MCF 10A (cell line): ENCODE data around the gene CCDC150. TPM values are rescaled to one million over a fixed set of nuclear protein-coding genes. Genes with fewer than 3 reads are reported as not detected.
"Not testable (repeated sequence)": the region's sequence is repeated elsewhere in the genome, so short reads cannot be mapped to it uniquely, and the experiment has no call there.

ENCODE experiments used
- BruUV-seq: library from RNA; stranded (reverse); fragments of 400-500 nt; replicated peaks from 2 replicates; lab custom pipeline; 2021; lab: Mats Ljungman, UMichigan
- CTCF ChIA-PET: fragments of 300-600 bp; sonication (Branson Sonifier 250); formaldehyde crosslinking; extraction: SDS; loops from one replicate; lab custom pipeline; 2021; ENCODE audit warnings: antibody characterized with exemption, inconsistent platforms; lab: Yijun Ruan, JAX
- POLR2A ChIA-PET: fragments of 300-600, 350-650 bp; sonication (Branson Sonifier 250); formaldehyde crosslinking; extraction: SDS; loops from one replicate; lab custom pipeline; 2020; ENCODE audit warnings: antibody characterized with exemption, inconsistent platforms; lab: Yijun Ruan, JAX
- DNase-seq: peaks from one replicate; pipeline ENCODE4 v3.0.0-alpha.2; 2018; ENCODE audit not compliant: unreplicated experiment
- H3K27ac Mint-ChIP-seq: one replicate; pipeline ENCODE4 v1.8.0; 2022; ENCODE audit warnings: mild to moderate bottlenecking, low read depth, mixed read lengths; ENCODE audit not compliant: unreplicated experiment
- H3K27me3 Mint-ChIP-seq: one replicate; pipeline ENCODE4 v1.8.0; 2022; ENCODE audit warnings: mixed read lengths; ENCODE audit not compliant: insufficient read depth, unreplicated experiment
- H3K36me3 Mint-ChIP-seq: one replicate; pipeline ENCODE4 v1.8.0; 2022; ENCODE audit warnings: mild to moderate bottlenecking, moderate library complexity, mixed read lengths; ENCODE audit not compliant: insufficient read depth, unreplicated experiment
- H3K4me1 Mint-ChIP-seq: one replicate; pipeline ENCODE4 v1.8.0; 2022; ENCODE audit warnings: mixed read lengths; ENCODE audit not compliant: insufficient read depth, unreplicated experiment
- H3K4me3 Mint-ChIP-seq: one replicate; pipeline ENCODE4 v1.8.0; 2022; ENCODE audit warnings: mild to moderate bottlenecking, moderate library complexity, mixed read lengths; ENCODE audit not compliant: unreplicated experiment
- H3K9me3 Mint-ChIP-seq: one replicate; pipeline ENCODE4 v1.8.0; 2022; ENCODE audit warnings: mixed read lengths; ENCODE audit not compliant: unreplicated experiment
- CTCF ChIP-seq: fragments of 200-600 bp; IDR thresholded peaks from one replicate; pipeline ENCODE4 v1.8.0; 2022; ENCODE audit warnings: antibody characterized with exemption, mild to moderate bottlenecking; ENCODE audit not compliant: unreplicated experiment
- intact Hi-C: fragments of 100-400 bp; cut with micrococcal nuclease; formaldehyde crosslinking; loops from 2 replicates; pipeline ENCODE4 v1.14.1; 2022
- total RNA-seq: library from RNA; stranded (reverse); gene quantifications from 2 replicates; pipeline ENCODE4 v1.2.3, GENCODE V29; 2022

Gene CCDC150
- total RNA-seq, 1 experiment from 2014 or later, result 8.1 TPM

GRCh38 chr2:196601430-196602306 is 37.8 kb upstream of the CCDC150 start:
- peak overlapping the region; percentile 10 for H3K4me3 Mint-ChIP-seq
- CTCF ChIA-PET, result interaction anchor here (0.5 to 2.1 kb wide), 14 partner anchors 10 to 470 kb away, joined by 3 to 8 read pairs (median 3); no protein-coding TSS in a partner anchor
- peaks cover 9% of the 10 kb centered on the region for H3K4me1 Mint-ChIP-seq
- no peak for TF ChIP-seq CTCF
- intact Hi-C loops, result loop anchor here (2.0 kb wide), 2 partner anchors 37 to 307 kb away; partner anchors contain the start of gene CCDC150
- POLR2A ChIA-PET, result interaction anchor here (0.8 to 1.2 kb wide), 3 partner anchors 10 to 89 kb away, joined by 3 to 5 read pairs (median 4); no protein-coding TSS in a partner anchor
- H3K27me3 Mint-ChIP-seq, result no peaks in the 10 kb centered on the region
- no TSS peak for BruUV-seq
- no peaks in the 10 kb centered on the region for H3K9me3 Mint-ChIP-seq
- H3K36me3 Mint-ChIP-seq, result no peaks in the 10 kb centered on the region
- DNase-seq, result peak; percentile 89
- H3K27ac Mint-ChIP-seq, result peak overlapping the region; percentile 90

DNA sequence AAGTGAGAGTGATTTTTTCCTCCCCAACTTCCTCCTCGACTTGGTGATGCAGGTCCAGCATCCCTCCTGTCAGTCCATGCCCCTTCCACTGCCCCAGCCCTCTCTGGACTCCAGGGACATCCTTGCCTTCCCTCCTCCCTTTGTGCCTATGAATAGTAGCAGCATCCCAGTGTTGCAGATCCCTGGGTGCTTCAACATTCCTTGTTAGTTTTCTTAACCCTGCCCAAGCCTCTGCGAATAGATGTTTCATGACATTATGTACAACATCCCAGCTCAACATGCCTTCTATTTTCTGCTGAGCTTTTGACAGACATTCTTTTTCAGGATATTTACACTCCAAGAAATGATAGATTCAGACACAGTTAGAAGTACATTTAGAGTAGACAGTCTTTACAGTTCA is 35.3 kb upstream of the CCDC150 start:
- Mint-ChIP-seq H3K36me3 (no peaks in the 10 kb centered on the region), H3K9me3 (peaks cover 8% of the 10 kb centered on the region), H3K4me1 (peaks cover 24% of the 10 kb centered on the region), H3K27me3 (no peaks in the 10 kb centered on the region), H3K4me3 (no peak overlapping the region), H3K27ac (no peak overlapping the region)
- intact Hi-C loops, result no loop called here
- no TSS peak for BruUV-seq
- no peak for TF ChIP-seq CTCF
- CTCF ChIA-PET, result interaction anchor here (0.6 kb wide), 2 partner anchors 35 to 174 kb away, joined by 3 read pairs; partner anchors contain the start of gene CCDC150
- POLR2A ChIA-PET, result no interaction called here
- no peak for DNase-seq

GRCh38 chr2:196606516-196606915 is 33.0 kb upstream of the CCDC150 start:
- BruUV-seq, result no TSS peak
- DNase-seq, result no peak
- intact Hi-C loops, result no loop called here
- Mint-ChIP-seq H3K9me3 (peaks cover 8% of the 10 kb centered on the region), H3K27ac (no peak overlapping the region), H3K36me3 (no peaks in the 10 kb centered on the region), H3K4me3 (no peak overlapping the region), H3K27me3 (no peaks in the 10 kb centered on the region), H3K4me1 (peaks cover 21% of the 10 kb centered on the region)
- no peak for TF ChIP-seq CTCF
- POLR2A ChIA-PET, result interaction anchor here (1.4 kb wide), 1 partner anchor 33 kb away, joined by 7 read pairs; the partner anchor contains the start of gene CCDC150
- CTCF ChIA-PET, result interaction anchor here (0.6 to 2.4 kb wide), 3 partner anchors 14 to 153 kb away, joined by 3 to 14 read pairs (median 3); no protein-coding TSS in a partner anchor

DNA sequence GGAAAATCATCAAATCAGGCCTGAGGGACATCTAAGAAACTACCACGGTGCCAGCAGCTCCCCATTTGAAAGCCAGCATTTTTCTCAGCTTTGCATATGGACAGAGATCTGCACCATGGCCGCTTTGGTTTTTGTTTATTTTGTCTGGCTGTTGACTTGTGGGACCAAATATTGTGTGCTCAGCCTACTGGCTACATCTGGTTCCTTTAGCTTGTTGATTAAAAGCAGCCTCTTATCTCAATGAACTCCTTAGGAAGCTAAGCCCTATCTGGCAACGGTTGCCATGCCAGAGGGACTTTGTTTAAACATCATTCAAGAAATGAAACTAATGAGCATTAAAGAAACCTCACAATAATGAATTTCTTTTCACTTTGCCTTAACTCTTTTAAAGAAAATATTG is 32.4 kb upstream of the CCDC150 start:
- BruUV-seq, result no TSS peak
- no peak for DNase-seq
- ChIA-PET CTCF (interaction anchor here (0.6 to 2.4 kb wide), 6 partner anchors 11 to 584 kb away, joined by 3 to 14 read pairs (median 4); no protein-coding TSS in a partner anchor), POLR2A (interaction anchor here (0.6 to 1.4 kb wide), 3 partner anchors 32 to 191 kb away, joined by 3 to 7 read pairs (median 3); partner anchors contain the start of gene CCDC150)
- no peak overlapping the region for H3K4me3 Mint-ChIP-seq
- H3K27me3 Mint-ChIP-seq, result no peaks in the 10 kb centered on the region
- intact Hi-C loops, result no loop called here
- peaks cover 16% of the 10 kb centered on the region for H3K4me1 Mint-ChIP-seq
- H3K27ac Mint-ChIP-seq, result no peak overlapping the region
- TF ChIP-seq CTCF, result no peak
- peaks cover 8% of the 10 kb centered on the region for H3K9me3 Mint-ChIP-seq
- no peaks in the 10 kb centered on the region for H3K36me3 Mint-ChIP-seq

- H3K9me3 Mint-ChIP-seq, intact Hi-C loops, BruUV-seq, H3K4me3 Mint-ChIP-seq, H3K36me3 Mint-ChIP-seq, H3K27me3 Mint-ChIP-seq: not testable (repeated sequence)
- DNase-seq, result peak; percentile 65
- peaks cover 14% of the 10 kb centered on the region for H3K4me1 Mint-ChIP-seq
- ChIA-PET POLR2A (interaction anchor here (0.5 to 1.4 kb wide), 2 partner anchors 32 to 1908 kb away, joined by 5 to 7 read pairs; partner anchors contain the start of gene CCDC150), CTCF (interaction anchor here (0.6 to 2.4 kb wide), 8 partner anchors 10 to 1328 kb away, joined by 3 to 14 read pairs (median 4); no protein-coding TSS in a partner anchor)
- peak overlapping the region; percentile 87 for H3K27ac Mint-ChIP-seq
Measured at GRCh38 chr2:196607896-196608295, 31.6 kb upstream of the CCDC150 start.
